Astrocyte (in vitro differentiated cells and primary cell): ENCODE data around the gene KCNQ4. TPM values are rescaled to one million over a fixed set of nuclear protein-coding genes. Genes with fewer than 3 reads are reported as not detected.

Source experiments
- DNase-seq: peaks from one replicate; pipeline ENCODE4 v3.0.0-alpha.2; 2010; ENCODE audit warnings: low read depth
- FAIRE-seq: peaks from 2 replicates; lab custom pipeline; 2011; peaks lifted over from hg19 to GRCh38; lab: Jason Lieb, UNC
- H2AFZ ChIP-seq: 2 replicates; pipeline ENCODE4 v1.6.0; 2012; ENCODE audit warnings: low read depth, low read length, inconsistent platforms
- H3K27ac ChIP-seq: 2 replicates; pipeline ENCODE4 v1.5.1; 2011; ENCODE audit warnings: low read depth, low read length, inconsistent platforms
- H3K27me3 ChIP-seq: 2 replicates; pipeline ENCODE4 v1.6.0; 2011; ENCODE audit warnings: low read length, inconsistent platforms; ENCODE audit not compliant: insufficient read depth
- H3K36me3 ChIP-seq: 2 replicates; pipeline ENCODE4 v1.5.1; 2011; ENCODE audit warnings: low read length, inconsistent platforms; ENCODE audit not compliant: insufficient read depth
- H3K4me1 ChIP-seq: 2 replicates; pipeline ENCODE4 v1.5.1; 2011; ENCODE audit warnings: low read length, inconsistent platforms; ENCODE audit not compliant: insufficient read depth
- H3K4me2 ChIP-seq: 2 replicates; pipeline ENCODE4 v1.6.0; 2012; ENCODE audit warnings: low read length, inconsistent platforms
- H3K4me3 ChIP-seq: 2 replicates; pipeline ENCODE4 v1.5.1; 2011; ENCODE audit warnings: low read depth, mild to moderate bottlenecking, low read length, inconsistent platforms; ENCODE audit not compliant: insufficient read depth
- H3K79me2 ChIP-seq: 2 replicates; pipeline ENCODE4 v1.6.0; 2012; ENCODE audit warnings: mild to moderate bottlenecking, low read length, inconsistent platforms; ENCODE audit not compliant: insufficient read depth
- H3K9ac ChIP-seq: 2 replicates; pipeline ENCODE4 v1.6.0; 2012; ENCODE audit warnings: mild to moderate bottlenecking, low read length, inconsistent platforms
- H3K9me3 ChIP-seq: 2 replicates; pipeline ENCODE4 v1.5.1; 2012; ENCODE audit warnings: low read depth, mild to moderate bottlenecking, low read length, inconsistent platforms; ENCODE audit not compliant: insufficient read depth
- H4K20me1 ChIP-seq: 2 replicates; pipeline ENCODE4 v1.6.0; 2012; ENCODE audit warnings: low read length, inconsistent platforms; ENCODE audit not compliant: insufficient read depth
- H3K27ac Mint-ChIP-seq: one replicate; pipeline ENCODE4 v1.8.0; 2021; ENCODE audit warnings: mild to moderate bottlenecking, mixed read lengths; ENCODE audit not compliant: unreplicated experiment
- H3K27me3 Mint-ChIP-seq: one replicate; pipeline ENCODE4 v1.8.0; 2021; ENCODE audit warnings: low read depth, mixed read lengths; ENCODE audit not compliant: unreplicated experiment
- H3K36me3 Mint-ChIP-seq: one replicate; pipeline ENCODE4 v1.8.0; 2021; ENCODE audit warnings: low read depth, mixed read lengths; ENCODE audit not compliant: unreplicated experiment
- H3K4me1 Mint-ChIP-seq: one replicate; pipeline ENCODE4 v1.8.0; 2021; ENCODE audit warnings: low read depth, mixed read lengths; ENCODE audit not compliant: unreplicated experiment
- H3K4me3 Mint-ChIP-seq: one replicate; pipeline ENCODE4 v1.8.0; 2021; ENCODE audit warnings: mild to moderate bottlenecking, moderate library complexity, mixed read lengths; ENCODE audit not compliant: unreplicated experiment
- H3K9me3 Mint-ChIP-seq: one replicate; pipeline ENCODE4 v1.8.0; 2021; ENCODE audit warnings: mild to moderate bottlenecking, mixed read lengths; ENCODE audit not compliant: unreplicated experiment
- CTCF ChIP-seq: IDR thresholded peaks from 2 replicates; pipeline ENCODE4 v1.5.1; 2011; ENCODE audit warnings: low read depth, mild to moderate bottlenecking, inconsistent platforms, low read length, moderate library complexity; ENCODE audit not compliant: insufficient read depth
- EZH2 ChIP-seq: IDR thresholded peaks from 2 replicates; pipeline ENCODE4 v1.6.1; 2012; ENCODE audit warnings: mild to moderate bottlenecking, low read length, inconsistent platforms; ENCODE audit not compliant: insufficient read depth
- total RNA-seq: library from RNA; stranded (reverse); gene quantifications from 2 replicates; pipeline ENCODE4 v1.2.1, GENCODE V29; 2021

Gene KCNQ4
- total RNA-seq, 1 donor from 2014 or later: 0.89 TPM

GRCh38 chr1:40879482-40880175 is 96.0 kb downstream of the KCNQ4 start:
- Mint-ChIP-seq H3K27ac (no peak overlapping the region), H3K36me3 (no peaks in the 10 kb centered on the region), H3K4me3 (no peak overlapping the region), H3K27me3 (peaks cover 8% of the 10 kb centered on the region), H3K4me1 (peaks cover 31% of the 10 kb centered on the region), H3K9me3 (peaks cover 4% of the 10 kb centered on the region)
- Histone ChIP-seq H4K20me1 (no peaks in the 10 kb centered on the region), H3K4me1 (peaks cover 39% of the 10 kb centered on the region), H3K4me3 (no peak overlapping the region), H3K79me2 (no peaks in the 10 kb centered on the region), H3K4me2 (no peak overlapping the region), H3K9me3 (peaks cover 3% of the 10 kb centered on the region), H3K27me3 (no peaks in the 10 kb centered on the region), H3K27ac (no peak overlapping the region), H3K36me3 (no peaks in the 10 kb centered on the region), H3K9ac (no peak overlapping the region), H2AFZ (peak overlapping the region; percentile 9)
- FAIRE-seq (no peak), DNase-seq (peak; percentile 33)
- TF ChIP-seq CTCF: no peak
- no peak for TF ChIP-seq EZH2

- no peaks in the 10 kb centered on the region for H3K79me2 ChIP-seq
- Mint-ChIP-seq H3K36me3 (no peaks in the 10 kb centered on the region), H3K9me3 (peaks cover 5% of the 10 kb centered on the region), H3K27me3 (peaks cover 18% of the 10 kb centered on the region), H3K27ac (no peak overlapping the region), H3K4me3 (no peak overlapping the region), H3K4me1 (peaks cover 26% of the 10 kb centered on the region)
- H3K4me1 ChIP-seq: peaks cover 29% of the 10 kb centered on the region
- H3K36me3 ChIP-seq: no peaks in the 10 kb centered on the region
- no peak overlapping the region for H3K4me3 ChIP-seq
- no peaks in the 10 kb centered on the region for H4K20me1 ChIP-seq
- FAIRE-seq: no peak
- no peak overlapping the region for H2AFZ ChIP-seq
- no peak overlapping the region for H3K27ac ChIP-seq
- DNase-seq: no peak
- H3K9me3 ChIP-seq: peaks cover 3% of the 10 kb centered on the region
- no peaks in the 10 kb centered on the region for H3K27me3 ChIP-seq
- no peak overlapping the region for H3K9ac ChIP-seq
- TF ChIP-seq EZH2 (no peak), CTCF (no peak)
- no peak overlapping the region for H3K4me2 ChIP-seq
Measured at GRCh38 chr1:40880813-40881549, 97.4 kb downstream of the KCNQ4 start.
